ENCODE data around the gene ADSS1.

ADSS1 gene

DNA sequence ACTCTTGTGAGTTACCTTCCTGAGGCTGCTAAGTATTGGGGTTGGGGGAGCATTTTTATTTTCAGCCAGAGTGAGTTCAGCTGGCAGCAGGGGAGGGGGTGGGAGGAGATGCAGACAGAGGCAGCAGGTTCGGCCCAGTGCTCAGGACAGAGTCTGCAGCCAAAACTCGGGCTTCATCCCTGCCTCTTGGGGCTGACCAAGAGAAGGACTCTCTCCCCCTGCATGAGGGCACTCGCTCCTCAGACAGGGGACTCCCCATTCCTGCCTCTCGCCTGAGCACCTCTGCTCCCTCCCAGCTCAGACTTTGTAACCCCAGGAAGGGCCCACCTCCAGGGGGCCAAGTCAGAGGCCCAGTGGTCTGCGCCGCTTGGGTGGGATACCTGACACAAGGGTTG, 72.7 kb downstream of the ADSS1 start:
- H3K4me1 ChIP-seq (ENCODE audit: insufficient read depth, low read length, severe bottlenecking), result peaks cover 38% of the 10 kb centered on the region
- no peaks in the 10 kb centered on the region for H3K9me2 ChIP-seq (ENCODE audit: low read depth, low read length)

More for the DNA sequence above, 72.7 kb downstream of the ADSS1 start:
- peaks cover 1% of the 10 kb centered on the region; the same call in 1 of the 2 replicates for H3K36me3 ChIP-seq (ENCODE audit: insufficient read depth, low read length)
- peaks cover 9% of the 10 kb centered on the region for H3K27me3 ChIP-seq (ENCODE audit: insufficient read depth, low read length)
- no peak overlapping the region for H3K4me3 ChIP-seq (ENCODE audit: low read depth, low read length, poor library complexity, severe bottlenecking)
- no peak overlapping the region for H2AFZ ChIP-seq (ENCODE audit: low read length)
- no peak overlapping the region for H3K9ac ChIP-seq (ENCODE audit: low read length)
- H3K79me2 ChIP-seq (ENCODE audit: insufficient read depth, low read length), result no peaks in the 10 kb centered on the region
- no peaks in the 10 kb centered on the region for H3K9me3 ChIP-seq (ENCODE audit: low read length)
- H3K27ac ChIP-seq (ENCODE audit: low read depth, low read length, poor library complexity, severe bottlenecking), result no peak overlapping the region
- H4K20me1 ChIP-seq (ENCODE audit: insufficient read depth, low read length), result no peaks in the 10 kb centered on the region
- no peak overlapping the region for H3K4me2 ChIP-seq (ENCODE audit: low read length)
- no peak for TF ChIP-seq EZH2 (IDR thresholded peaks at IDR 0.05; ENCODE audit: borderline replicate concordance, low read length)
- TF ChIP-seq, protein P1, sequence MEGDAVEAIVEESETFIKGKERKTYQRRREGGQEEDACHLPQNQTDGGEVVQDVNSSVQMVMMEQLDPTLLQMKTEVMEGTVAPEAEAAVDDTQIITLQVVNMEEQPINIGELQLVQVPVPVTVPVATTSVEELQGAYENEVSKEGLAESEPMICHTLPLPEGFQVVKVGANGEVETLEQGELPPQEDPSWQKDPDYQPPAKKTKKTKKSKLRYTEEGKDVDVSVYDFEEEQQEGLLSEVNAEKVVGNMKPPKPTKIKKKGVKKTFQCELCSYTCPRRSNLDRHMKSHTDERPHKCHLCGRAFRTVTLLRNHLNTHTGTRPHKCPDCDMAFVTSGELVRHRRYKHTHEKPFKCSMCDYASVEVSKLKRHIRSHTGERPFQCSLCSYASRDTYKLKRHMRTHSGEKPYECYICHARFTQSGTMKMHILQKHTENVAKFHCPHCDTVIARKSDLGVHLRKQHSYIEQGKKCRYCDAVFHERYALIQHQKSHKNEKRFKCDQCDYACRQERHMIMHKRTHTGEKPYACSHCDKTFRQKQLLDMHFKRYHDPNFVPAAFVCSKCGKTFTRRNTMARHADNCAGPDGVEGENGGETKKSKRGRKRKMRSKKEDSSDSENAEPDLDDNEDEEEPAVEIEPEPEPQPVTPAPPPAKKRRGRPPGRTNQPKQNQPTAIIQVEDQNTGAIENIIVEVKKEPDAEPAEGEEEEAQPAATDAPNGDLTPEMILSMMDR (IDR thresholded peaks at IDR 0.05; ENCODE audit: low read length), result no peak
- H3F3A ChIP-seq (ENCODE audit: insufficient read depth, low read length), result peaks cover 9% of the 10 kb centered on the region
